Measurements from ENCODE around the gene ITIH4.

The ITIH4 gene

GRCh38 chr3:52791928-52792327 lies 38.5 kb downstream of the ITIH4 start:
- Histone ChIP-seq H3K4me3 (ENCODE audit: low read length) (no peak overlapping the region), H3K36me3 (ENCODE audit: control insufficient read depth, insufficient read depth, low read length) (no peaks in the 10 kb centered on the region), H3K27me3 (ENCODE audit: control insufficient read depth, insufficient read depth, low read length) (no peaks in the 10 kb centered on the region), H3K4me1 (ENCODE audit: control insufficient read depth, insufficient read depth, low read length) (no peaks in the 10 kb centered on the region), H3K9ac (ENCODE audit: low read length) (no peak overlapping the region), H3K9me3 (ENCODE audit: control insufficient read depth, low read length) (no peaks in the 10 kb centered on the region)

GRCh38 chr3:52791366-52791765 lies 39.1 kb downstream of the ITIH4 start:
- Histone ChIP-seq H3K4me3 (ENCODE audit: low read length) (no peak overlapping the region), H3K9ac (ENCODE audit: low read length) (no peak overlapping the region), H3K4me1 (ENCODE audit: control insufficient read depth, insufficient read depth, low read length) (no peaks in the 10 kb centered on the region), H3K36me3 (ENCODE audit: control insufficient read depth, insufficient read depth, low read length) (no peaks in the 10 kb centered on the region), H3K27me3 (ENCODE audit: control insufficient read depth, insufficient read depth, low read length) (no peaks in the 10 kb centered on the region), H3K9me3 (ENCODE audit: control insufficient read depth, low read length) (no peaks in the 10 kb centered on the region)

GRCh38 chr3:52790741-52791140 lies 39.7 kb downstream of the ITIH4 start:
- no peaks in the 10 kb centered on the region for H3K4me1 ChIP-seq (ENCODE audit: control insufficient read depth, insufficient read depth, low read length)

DNA sequence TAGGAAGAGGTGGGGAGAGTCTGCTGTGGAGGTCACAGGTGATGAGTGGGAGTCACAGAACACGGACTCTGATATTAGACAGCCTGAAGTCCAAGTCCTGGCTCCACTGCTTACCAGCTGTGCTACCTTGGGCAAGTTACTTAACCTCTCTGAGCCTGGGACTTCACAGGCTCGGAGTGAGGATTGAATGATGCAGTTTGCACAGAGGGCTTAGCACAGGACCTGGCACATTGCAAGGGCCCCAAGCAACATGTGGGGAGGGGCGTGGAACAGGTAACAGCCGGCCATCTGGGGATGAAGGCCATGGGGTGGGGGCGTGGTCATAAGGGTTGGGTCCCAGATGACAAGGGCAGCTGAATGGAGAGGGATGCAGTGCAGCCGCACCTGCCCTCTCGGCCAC lies 40.1 kb downstream of the ITIH4 start:
- Histone ChIP-seq H3K4me1 (ENCODE audit: control insufficient read depth, insufficient read depth, low read length) (no peaks in the 10 kb centered on the region), H3K9ac (ENCODE audit: low read length) (no peak overlapping the region), H3K27me3 (ENCODE audit: control insufficient read depth, insufficient read depth, low read length) (no peaks in the 10 kb centered on the region), H3K9me3 (ENCODE audit: control insufficient read depth, low read length) (no peaks in the 10 kb centered on the region), H3K4me3 (ENCODE audit: low read length) (no peak overlapping the region), H3K36me3 (ENCODE audit: control insufficient read depth, insufficient read depth, low read length) (no peaks in the 10 kb centered on the region)

More at GRCh38 chr3:52790741-52791140, 39.7 kb downstream of the ITIH4 start:
- H3K4me3 ChIP-seq (ENCODE audit: low read length) = no peak overlapping the region
- no peaks in the 10 kb centered on the region for H3K36me3 ChIP-seq (ENCODE audit: control insufficient read depth, insufficient read depth, low read length)
- no peaks in the 10 kb centered on the region for H3K27me3 ChIP-seq (ENCODE audit: control insufficient read depth, insufficient read depth, low read length)
- no peak overlapping the region for H3K9ac ChIP-seq (ENCODE audit: low read length)
- H3K9me3 ChIP-seq (ENCODE audit: control insufficient read depth, low read length) = no peaks in the 10 kb centered on the region

DNA sequence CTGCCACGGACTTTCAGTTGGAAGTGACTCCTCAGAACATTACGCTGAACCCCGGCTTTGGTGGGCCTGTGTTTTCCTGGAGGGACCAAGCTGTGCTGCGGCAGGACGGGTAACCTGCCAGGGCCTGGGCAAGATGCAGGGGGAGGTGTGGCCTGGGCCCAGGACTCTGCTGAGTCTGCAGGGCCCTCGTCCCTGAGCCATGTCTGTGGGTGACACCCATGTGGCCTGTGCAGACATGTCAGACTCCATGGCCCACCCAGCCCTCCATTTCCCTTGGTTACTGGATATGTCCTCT lies 40.8 kb downstream of the ITIH4 start:
- H3K9me3 ChIP-seq (ENCODE audit: control insufficient read depth, low read length) = no peaks in the 10 kb centered on the region
- no peaks in the 10 kb centered on the region for H3K36me3 ChIP-seq (ENCODE audit: control insufficient read depth, insufficient read depth, low read length)
- no peak overlapping the region for H3K9ac ChIP-seq (ENCODE audit: low read length)
- no peaks in the 10 kb centered on the region for H3K4me1 ChIP-seq (ENCODE audit: control insufficient read depth, insufficient read depth, low read length)
- no peak overlapping the region for H3K4me3 ChIP-seq (ENCODE audit: low read length)
- no peaks in the 10 kb centered on the region for H3K27me3 ChIP-seq (ENCODE audit: control insufficient read depth, insufficient read depth, low read length)

- no peak overlapping the region for H3K4me3 ChIP-seq (ENCODE audit: low read length)
- H3K9ac ChIP-seq (ENCODE audit: low read length) = no peak overlapping the region
- H3K27me3 ChIP-seq (ENCODE audit: control insufficient read depth, insufficient read depth, low read length) = no peaks in the 10 kb centered on the region
- H3K9me3 ChIP-seq (ENCODE audit: control insufficient read depth, low read length) = no peaks in the 10 kb centered on the region
- no peaks in the 10 kb centered on the region for H3K4me1 ChIP-seq (ENCODE audit: control insufficient read depth, insufficient read depth, low read length)
- H3K36me3 ChIP-seq (ENCODE audit: control insufficient read depth, insufficient read depth, low read length) = no peaks in the 10 kb centered on the region
Measured at GRCh38 chr3:52788890-52789745, 41.4 kb downstream of the ITIH4 start.

DNA sequence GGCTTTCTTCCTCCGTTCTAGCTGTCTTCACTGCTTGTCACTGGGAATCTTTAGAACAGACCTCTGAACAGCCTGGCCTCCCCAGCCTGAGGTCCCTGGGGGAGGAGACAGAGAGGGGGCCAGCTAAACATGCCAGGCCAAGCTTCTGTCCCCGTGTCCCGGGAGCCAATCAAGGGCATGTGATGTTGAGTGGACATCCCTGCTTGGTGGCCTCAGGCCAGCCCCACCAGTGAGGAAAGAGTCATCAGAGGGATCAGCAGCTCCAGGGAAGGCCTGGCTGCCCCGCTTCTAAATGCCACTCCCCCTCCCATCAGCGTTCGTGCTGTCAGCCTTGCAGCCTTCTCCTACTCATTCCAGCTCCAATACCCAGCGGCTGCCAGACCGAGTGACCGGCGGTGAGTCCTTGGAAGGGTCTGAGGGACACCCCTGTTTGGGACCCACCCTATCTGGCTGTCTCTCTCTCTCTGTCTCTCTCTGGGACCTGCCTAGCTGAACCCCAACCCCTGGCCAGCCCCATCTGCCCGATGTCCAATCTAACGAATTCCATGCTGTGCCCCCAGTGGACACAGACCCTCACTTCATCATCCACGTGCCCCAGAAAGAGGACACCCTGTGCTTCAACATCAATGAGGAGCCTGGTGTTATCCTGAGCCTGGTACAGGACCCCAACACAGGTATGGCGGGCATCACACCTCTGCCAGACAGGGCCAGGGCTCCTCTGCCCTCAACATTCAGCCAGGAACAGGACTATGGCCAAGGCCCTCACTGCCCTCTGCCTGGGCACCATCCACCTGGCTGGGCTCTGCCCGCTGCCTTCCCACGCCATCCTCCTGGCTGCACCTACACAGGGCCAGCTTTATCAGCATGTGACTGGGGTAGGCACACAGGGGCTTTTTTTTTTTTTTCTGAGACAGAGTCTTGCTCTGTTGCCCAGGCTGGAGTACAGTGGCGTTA lies 42.5 kb downstream of the ITIH4 start:
- Histone ChIP-seq H3K9ac (ENCODE audit: low read length) (no peak overlapping the region), H3K27me3 (ENCODE audit: control insufficient read depth, insufficient read depth, low read length) (no peaks in the 10 kb centered on the region), H3K36me3 (ENCODE audit: control insufficient read depth, insufficient read depth, low read length) (no peaks in the 10 kb centered on the region), H3K4me1 (ENCODE audit: control insufficient read depth, insufficient read depth, low read length) (no peaks in the 10 kb centered on the region), H3K4me3 (ENCODE audit: low read length) (no peak overlapping the region), H3K9me3 (ENCODE audit: control insufficient read depth, low read length) (no peaks in the 10 kb centered on the region)

GRCh38 chr3:52787246-52787645 lies 43.2 kb downstream of the ITIH4 start:
- Histone ChIP-seq H3K4me3 (ENCODE audit: low read length) (no peak overlapping the region), H3K27me3 (ENCODE audit: control insufficient read depth, insufficient read depth, low read length) (peaks cover 4% of the 10 kb centered on the region), H3K4me1 (ENCODE audit: control insufficient read depth, insufficient read depth, low read length) (no peaks in the 10 kb centered on the region), H3K9me3 (ENCODE audit: control insufficient read depth, low read length) (no peaks in the 10 kb centered on the region), H3K9ac (ENCODE audit: low read length) (no peak overlapping the region), H3K36me3 (ENCODE audit: control insufficient read depth, insufficient read depth, low read length) (no peaks in the 10 kb centered on the region)

DNA sequence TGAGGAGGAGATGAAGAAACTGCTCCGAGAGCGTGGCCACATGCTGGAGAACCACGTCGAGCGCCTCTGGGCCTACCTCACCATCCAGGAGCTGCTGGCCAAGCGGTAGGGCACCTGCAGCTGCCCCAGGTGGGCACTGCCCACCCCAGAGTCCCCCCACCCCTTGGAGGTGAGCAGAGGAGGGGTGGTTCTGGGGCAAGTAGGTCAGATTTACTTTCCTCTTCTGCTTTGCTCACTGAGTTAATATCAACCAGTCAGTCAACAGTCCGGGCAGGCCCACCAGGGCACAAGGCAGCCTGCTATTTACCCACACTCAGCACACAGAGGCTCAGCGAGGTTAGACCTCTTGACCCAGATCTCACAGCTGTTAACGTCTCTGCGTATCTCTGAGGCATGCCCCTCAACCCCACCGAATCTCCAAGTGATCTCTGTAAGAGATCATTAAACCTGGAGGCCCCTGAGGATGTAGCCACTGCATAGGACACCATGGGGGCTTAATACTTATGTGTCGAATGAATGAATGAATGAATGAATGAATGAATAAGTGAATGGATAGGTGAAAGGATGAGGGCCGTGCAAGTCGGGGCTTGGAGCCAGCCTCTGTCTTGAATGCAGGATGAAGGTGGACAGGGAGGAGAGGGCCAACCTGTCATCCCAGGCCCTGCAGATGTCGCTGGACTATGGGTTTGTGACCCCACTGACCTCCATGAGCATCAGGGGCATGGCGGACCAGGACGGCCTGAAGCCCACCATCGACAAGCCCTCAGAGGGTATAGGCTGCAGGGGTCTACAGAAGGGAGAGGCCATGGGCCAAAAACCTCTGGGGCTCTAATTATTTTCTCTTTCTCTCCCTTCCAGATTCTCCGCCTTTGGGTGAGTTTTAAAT lies 43.9 kb downstream of the ITIH4 start:
- Histone ChIP-seq H3K4me3 (ENCODE audit: low read length) (no peak overlapping the region), H3K4me1 (ENCODE audit: control insufficient read depth, insufficient read depth, low read length) (no peaks in the 10 kb centered on the region), H3K27me3 (ENCODE audit: control insufficient read depth, insufficient read depth, low read length) (peaks cover 10% of the 10 kb centered on the region), H3K36me3 (ENCODE audit: control insufficient read depth, insufficient read depth, low read length) (no peaks in the 10 kb centered on the region), H3K9ac (ENCODE audit: low read length) (no peak overlapping the region), H3K9me3 (ENCODE audit: control insufficient read depth, low read length) (no peaks in the 10 kb centered on the region)

GRCh38 chr3:52784931-52785590 lies 45.4 kb downstream of the ITIH4 start:
- no peaks in the 10 kb centered on the region for H3K9me3 ChIP-seq (ENCODE audit: control insufficient read depth, low read length)
- no peaks in the 10 kb centered on the region for H3K4me1 ChIP-seq (ENCODE audit: control insufficient read depth, insufficient read depth, low read length)
- H3K9ac ChIP-seq (ENCODE audit: low read length) = no peak overlapping the region
- H3K27me3 ChIP-seq (ENCODE audit: control insufficient read depth, insufficient read depth, low read length) = peaks cover 11% of the 10 kb centered on the region
- no peaks in the 10 kb centered on the region for H3K36me3 ChIP-seq (ENCODE audit: control insufficient read depth, insufficient read depth, low read length)
- H3K4me3 ChIP-seq (ENCODE audit: low read length) = no peak overlapping the region

DNA sequence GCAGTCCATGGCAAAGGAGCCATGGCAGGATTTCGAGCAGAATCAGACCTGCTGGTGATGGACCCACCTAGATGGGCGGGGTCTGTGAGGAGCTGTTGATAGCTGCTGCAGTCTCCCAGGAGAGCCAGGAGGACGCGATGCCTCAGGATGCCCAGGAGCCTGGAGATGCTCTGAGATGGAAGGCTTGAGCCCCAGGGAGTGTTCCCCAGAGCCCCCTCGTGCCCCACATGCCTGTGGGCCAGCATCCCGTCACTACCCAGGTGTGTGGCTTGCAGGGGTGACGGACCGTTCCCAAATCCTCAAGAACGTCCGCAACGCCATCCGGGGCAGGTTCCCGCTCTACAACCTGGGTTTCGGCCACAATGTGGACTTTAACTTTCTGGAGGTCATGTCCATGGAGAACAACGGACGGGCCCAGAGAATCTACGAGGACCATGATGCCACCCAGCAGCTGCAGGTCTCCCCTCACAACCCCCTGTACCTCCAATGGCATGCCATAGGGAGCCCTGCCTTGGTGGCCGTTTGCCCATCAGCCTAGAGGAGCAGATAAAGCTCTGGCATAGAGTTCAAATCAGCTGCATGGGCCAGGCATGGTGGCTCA lies 46.4 kb downstream of the ITIH4 start:
- Histone ChIP-seq H3K9ac (ENCODE audit: low read length) (no peak overlapping the region), H3K27me3 (ENCODE audit: control insufficient read depth, insufficient read depth, low read length) (peaks cover 11% of the 10 kb centered on the region)

More for the DNA sequence above, 46.4 kb downstream of the ITIH4 start:
- H3K4me1 ChIP-seq (ENCODE audit: control insufficient read depth, insufficient read depth, low read length) = no peaks in the 10 kb centered on the region
- no peaks in the 10 kb centered on the region for H3K36me3 ChIP-seq (ENCODE audit: control insufficient read depth, insufficient read depth, low read length)
- no peaks in the 10 kb centered on the region for H3K9me3 ChIP-seq (ENCODE audit: control insufficient read depth, low read length)
- H3K4me3 ChIP-seq (ENCODE audit: low read length) = no peak overlapping the region

Data from mucosa of stomach (tissue), 1 donor.